SK-N-SH (cell line): Measurements from ENCODE around the gene ELN. TPM values are rescaled to one million over a fixed set of nuclear protein-coding genes. Genes with fewer than 3 reads are reported as not detected.
A peak's percentile ranks its signal among the peaks of the same experiment; 100 is the strongest.

Source experiments
- CTCF ChIA-PET: fragments of 300-600, 350-600 bp; formaldehyde crosslinking; extraction: SDS; loops from one replicate; lab custom pipeline; 2021; lab: Yijun Ruan, JAX
- POLR2A ChIA-PET: fragments of 350-600 bp; sonication (Branson Sonifier 250); formaldehyde crosslinking; extraction: SDS; loops from one replicate; lab custom pipeline; 2020; ENCODE audit warnings: antibody characterized with exemption, inconsistent platforms; lab: Yijun Ruan, JAX
- DNase-seq: peaks from one replicate; pipeline ENCODE4 v3.0.0; 2012
- H2AFZ ChIP-seq: fragments of 200-600 bp; sonication (generic); 2 replicates; pipeline ENCODE4 v1.8.1; 2016; ENCODE audit warnings: antibody characterized with exemption, mild to moderate bottlenecking, low read depth
- H3F3A ChIP-seq: fragments of 200-600 bp; sonication (generic); replicated peaks from 2 replicates; pipeline ENCODE3; 2016; ENCODE audit warnings: antibody characterized with exemption, mild to moderate bottlenecking; ENCODE audit not compliant: insufficient read depth
- H3K27ac ChIP-seq, 2 experiments: fragments of 200-500 bp in 1 of 2; fragments of 200-600 bp in 1 of 2; sonication (Bioruptor generic) in 1 of 2; sonication (generic), shearing (Covaris generic) in 1 of 2; 2 replicates each; pipeline versions ENCODE4 v1.5.1 to v1.6.1; 2014 to 2016; ENCODE audit warnings: low read depth in 2 of 2, inconsistent platforms in 1 of 2, low read length in 1 of 2, mild to moderate bottlenecking in 1 of 2, mixed read lengths in 1 of 2
- H3K27me3 ChIP-seq: fragments of 200-600 bp; sonication (generic), shearing (Covaris generic); 2 replicates; pipeline ENCODE4 v1.6.1; 2016; ENCODE audit warnings: mixed run types; ENCODE audit not compliant: insufficient read depth
- H3K36me3 ChIP-seq, 2 experiments: fragments of 200-500 bp in 1 of 2; fragments of 200-600 bp in 1 of 2; sonication (Bioruptor generic) in 1 of 2; sonication (generic) in 1 of 2; replicated peaks in 1 of 2; 2 replicates each; pipeline versions ENCODE3 to v1.5.1; 2014 to 2016; ENCODE audit warnings: low read length in 1 of 2, mild to moderate bottlenecking in 1 of 2; ENCODE audit not compliant: insufficient read depth in 2 of 2, control insufficient read depth in 1 of 2
- H3K4me1 ChIP-seq, 2 experiments: fragments of 200-500 bp in 1 of 2; fragments of 200-600 bp in 1 of 2; sonication (Bioruptor generic) in 1 of 2; sonication (generic), shearing (Covaris generic) in 1 of 2; 2 replicates each; pipeline versions ENCODE4 v1.5.1 to v1.6.1; 2014 to 2016; ENCODE audit warnings: low read depth in 1 of 2, low read length in 1 of 2, mixed run types in 1 of 2; ENCODE audit not compliant: insufficient read depth in 2 of 2, control insufficient read depth in 1 of 2
- H3K4me2 ChIP-seq: fragments of 200-600 bp; sonication (generic), shearing (Covaris generic); 2 replicates; pipeline ENCODE4 v1.6.1; 2017; ENCODE audit warnings: mixed run types
- H3K4me3 ChIP-seq, 2 experiments: fragments of 200-500 bp in 1 of 2; fragments of 200-600 bp in 1 of 2; sonication (Bioruptor generic) in 1 of 2; sonication (generic), shearing (Covaris generic) in 1 of 2; 2 replicates each; pipeline versions ENCODE4 v1.5.1 to v1.8.1; 2014 to 2016; ENCODE audit warnings: low read depth in 2 of 2, inconsistent platforms in 1 of 2, low read length in 1 of 2, mild to moderate bottlenecking in 1 of 2, mixed read lengths in 1 of 2, moderate library complexity in 1 of 2
- H3K79me2 ChIP-seq: fragments of 200-600 bp; sonication (generic); 2 replicates; pipeline ENCODE4 v1.8.1; 2017; ENCODE audit warnings: mild to moderate bottlenecking; ENCODE audit not compliant: insufficient read depth
- H3K9ac ChIP-seq: fragments of 200-600 bp; sonication (generic); 2 replicates; pipeline ENCODE4 v1.6.1; 2017; ENCODE audit warnings: mixed run types
- H3K9me2 ChIP-seq: fragments of 200-600 bp; sonication (generic); 2 replicates; pipeline ENCODE4 v1.6.1; 2017; ENCODE audit warnings: mixed run types
- H3K9me3 ChIP-seq: fragments of 200-600 bp; sonication (generic); 2 replicates; pipeline ENCODE4 v1.6.1; 2017; ENCODE audit warnings: mixed run types, mild to moderate bottlenecking, moderate library complexity
- H4K20me1 ChIP-seq: fragments of 200-600 bp; sonication (generic); 2 replicates; pipeline ENCODE4 v1.6.1; 2017; ENCODE audit warnings: mild to moderate bottlenecking, mixed run types; ENCODE audit not compliant: insufficient read depth
- ELF1 ChIP-seq: IDR thresholded peaks from 2 replicates; pipeline ENCODE4 v1.4.0; 2012
- FOSL2 ChIP-seq: IDR thresholded peaks from 2 replicates; pipeline ENCODE4 v1.4.0; 2012; ENCODE audit warnings: low read depth, mild to moderate bottlenecking, moderate library complexity, borderline replicate concordance
- GABPA ChIP-seq: IDR thresholded peaks from 2 replicates; pipeline ENCODE4 v1.4.0; 2012; ENCODE audit warnings: low read depth, mild to moderate bottlenecking
- JUND ChIP-seq: IDR thresholded peaks from 2 replicates; pipeline ENCODE4 v1.4.0; 2012
- MAX ChIP-seq: IDR thresholded peaks from 2 replicates; pipeline ENCODE4 v1.4.0; 2012; ENCODE audit warnings: low read depth
- MXI1 ChIP-seq: IDR thresholded peaks from 2 replicates; pipeline ENCODE4 v1.6.1; 2012; ENCODE audit warnings: mild to moderate bottlenecking, low read depth, low read length, improper control_type of control experiment
- NFIC ChIP-seq: IDR thresholded peaks from 2 replicates; pipeline ENCODE4 v1.4.0; 2012; ENCODE audit warnings: borderline replicate concordance
- POLR2AphosphoS5 ChIP-seq: IDR thresholded peaks from 2 replicates; pipeline ENCODE4 v1.6.1; 2012; ENCODE audit warnings: low read depth, low read length
- REST ChIP-seq: IDR thresholded peaks from 2 replicates; pipeline ENCODE4 v1.6.1; 2012; ENCODE audit warnings: mild to moderate bottlenecking, low read depth, low read length, moderate library complexity
- TEAD4 ChIP-seq: IDR thresholded peaks from 2 replicates; pipeline ENCODE4 v1.4.0; 2012; ENCODE audit warnings: mild to moderate bottlenecking, borderline replicate concordance; ENCODE audit not compliant: insufficient read depth
- USF1 ChIP-seq: IDR thresholded peaks from 2 replicates; pipeline ENCODE4 v1.4.0; 2012; ENCODE audit warnings: low read depth, borderline replicate concordance
- ZBTB33 ChIP-seq: IDR thresholded peaks from 2 replicates; pipeline ENCODE4 v1.4.0; 2012; ENCODE audit warnings: low read depth, borderline replicate concordance
- WGBS: methylation state at CpG from one replicate; pipeline ENCODE4 v1.1.6; 2017; ENCODE audit warnings: low lambda C conversion rate; 5-methylcytosine and 5-hydroxymethylcytosine counted together
- polyA plus RNA-seq, 3 experiments: library from polyadenylated mRNA; depleted of rRNA; stranded (reverse); fragments of >200 nt; gene quantifications; 2 replicates each; pipeline ENCODE4 v1.2.3, GENCODE V29; 2012

The ELN gene
- polyA plus RNA-seq, 1 of the 3 experiments (the other 2 are of a cell fraction): 12.5 TPM

- Histone ChIP-seq H3K36me3 (peaks cover 18 to 69% of the 10 kb centered on the region in 2 experiments), H3K9me2 (no peaks in the 10 kb centered on the region), H3K4me1 (peaks cover 16 to 29% of the 10 kb centered on the region in 2 experiments; a peak in 3 of 4 replicates), H3K4me2 (peak overlapping the region; percentile 45), H2AFZ (no peak overlapping the region), H3F3A (peaks cover 40% of the 10 kb centered on the region), H3K9ac (peak overlapping the region; percentile 53; the same call in 1 of the 2 replicates), H3K27me3 (no peaks in the 10 kb centered on the region), H4K20me1 (no peaks in the 10 kb centered on the region), H3K79me2 (peaks cover 32% of the 10 kb centered on the region; the same call in 1 of the 2 replicates), H3K4me3 (no peak overlapping the region), H3K9me3 (no peaks in the 10 kb centered on the region), H3K27ac (peak overlapping the region; percentile 43 to 97; a peak in 3 of 4 replicates)
- TF ChIP-seq GABPA (no peak), USF1 (no peak), NFIC (no peak)
- no peak for DNase-seq
- ChIA-PET POLR2A (no interaction called here), CTCF (interaction anchor here (0.8 kb wide), 1 partner anchor 303 kb away, joined by 3 read pairs; no protein-coding TSS in a partner anchor)
- WGBS: 95% methylated on average over 17 of the region's 17 CpGs
These were observed 71.1 kb downstream of the ELN start for GRCh38 chr7:74099031-74099430.

GRCh38 chr7:74101061-74101681 lies 73.2 kb downstream of the ELN start:
- Histone ChIP-seq H3K9me3 (no peaks in the 10 kb centered on the region), H3K9ac (no peak overlapping the region), H3K4me2 (no peak overlapping the region), H3K9me2 (no peaks in the 10 kb centered on the region), H3F3A (peaks cover 39% of the 10 kb centered on the region), H4K20me1 (no peaks in the 10 kb centered on the region), H3K4me1 (peaks cover 5 to 16% of the 10 kb centered on the region in 2 experiments; a peak in 3 of 4 replicates), H3K27me3 (no peaks in the 10 kb centered on the region), H3K4me3 (no peak overlapping the region), H3K79me2 (peaks cover 20% of the 10 kb centered on the region; the same call in 1 of the 2 replicates), H3K27ac (no peak overlapping the region), H2AFZ (no peak overlapping the region), H3K36me3 (peaks cover 26 to 77% of the 10 kb centered on the region in 2 experiments)
- CTCF ChIA-PET: interaction anchor here (0.6 to 1.2 kb wide), 4 partner anchors 35 to 289 kb away, joined by 3 read pairs; no protein-coding TSS in a partner anchor
- POLR2A ChIA-PET: interaction anchor here (1.0 kb wide), 1 partner anchor 9 kb away, joined by 3 read pairs; no protein-coding TSS in a partner anchor
- TF ChIP-seq JUND (no peak), USF1 (no peak), POLR2AphosphoS5 (no peak), MXI1 (no peak)
- WGBS: 94% methylated on average over 8 of the region's 8 CpGs
- DNase-seq: no peak

GRCh38 chr7:74103219-74103772 lies 75.3 kb downstream of the ELN start:
- peaks cover 0 to 8% of the 10 kb centered on the region in 2 experiments; a peak in 3 of 4 replicates for H3K4me1 ChIP-seq
- H3F3A ChIP-seq: peaks cover 18% of the 10 kb centered on the region
- no peak overlapping the region for H3K27ac ChIP-seq
- no peaks in the 10 kb centered on the region for H4K20me1 ChIP-seq
- H3K4me2 ChIP-seq: no peak overlapping the region
- H3K36me3 ChIP-seq: peaks cover 34 to 78% of the 10 kb centered on the region in 2 experiments
- 99% methylated on average over 6 of the region's 6 CpGs for WGBS
- H3K9me2 ChIP-seq: no peaks in the 10 kb centered on the region
- H3K27me3 ChIP-seq: no peaks in the 10 kb centered on the region
- H2AFZ ChIP-seq: no peak overlapping the region
- H3K79me2 ChIP-seq: peaks cover 16% of the 10 kb centered on the region; the same call in 1 of the 2 replicates
- H3K9ac ChIP-seq: no peak overlapping the region
- CTCF ChIA-PET: interaction anchor here (0.5 to 0.7 kb wide), 2 partner anchors 103 to 502 kb away, joined by 3 read pairs; no protein-coding TSS in a partner anchor
- no peak for DNase-seq
- H3K4me3 ChIP-seq: no peak overlapping the region
- no peaks in the 10 kb centered on the region for H3K9me3 ChIP-seq
- POLR2A ChIA-PET: no interaction called here
- TF ChIP-seq REST (no peak), MAX (no peak), ELF1 (no peak), TEAD4 (no peak), FOSL2 (no peak), ZBTB33 (no peak)
